IMR-90 (cell line): ENCODE results near the gene ISM2. TPM values are rescaled to one million over a fixed set of nuclear protein-coding genes. Genes with fewer than 3 reads are reported as not detected.
A peak's percentile ranks its signal among the peaks of the same experiment; 100 is the strongest.

Experiments used
- ATAC-seq: fragments of 200-7000 bp; cut with Tn5 transposase; 2 replicates; pipeline ENCODE4 v1.9.1; 2020; ENCODE audit warnings: low read depth, mild to moderate bottlenecking, moderate library complexity
- BruUV-seq: library from RNA; stranded (reverse); fragments of 400-500 nt; replicated peaks from 2 replicates; lab custom pipeline; 2021; lab: Mats Ljungman, UMichigan
- CTCF ChIA-PET: fragments of 300-600 bp; formaldehyde crosslinking; extraction: SDS; loops from one replicate; lab custom pipeline; 2021; ENCODE audit warnings: antibody characterized with exemption; lab: Yijun Ruan, JAX
- POLR2A ChIA-PET: fragments of 300-600 bp; sonication (Branson Sonifier 250); formaldehyde crosslinking; loops from one replicate; lab custom pipeline; 2022; ENCODE audit warnings: antibody characterized with exemption; ENCODE audit not compliant: unreplicated experiment; lab: Charles Lee
- DNase-seq: peaks from one replicate; pipeline ENCODE4 v3.0.0; 2013
- H2AFZ ChIP-seq: replicated peaks from 2 replicates; pipeline ENCODE3; 2013; ENCODE audit warnings: low read length, mild to moderate bottlenecking; ENCODE audit not compliant: poor library complexity
- H2AK5ac ChIP-seq: 2 replicates; pipeline ENCODE4 v1.6.1; 2013; ENCODE audit warnings: low read depth, low read length, inconsistent platforms
- H2AK9ac ChIP-seq: replicated peaks from 2 replicates; pipeline ENCODE3; 2013; ENCODE audit warnings: mild to moderate bottlenecking, low read depth, low read length, moderate library complexity; ENCODE audit not compliant: poor library complexity
- H2BK120ac ChIP-seq: 2 replicates; pipeline ENCODE4 v1.6.1; 2013; ENCODE audit warnings: low read depth, low read length, inconsistent platforms
- H2BK15ac ChIP-seq: 3 replicates; pipeline ENCODE4 v1.6.1; 2013; ENCODE audit warnings: low read depth, low read length, inconsistent platforms
- H2BK20ac ChIP-seq: 2 replicates; pipeline ENCODE4 v1.6.1; 2013; ENCODE audit warnings: low read depth, mild to moderate bottlenecking, inconsistent platforms, low read length, moderate library complexity
- H2BK5ac ChIP-seq: 2 replicates; pipeline ENCODE4 v1.6.1; 2013; ENCODE audit warnings: mild to moderate bottlenecking, low read depth, low read length, inconsistent platforms; ENCODE audit not compliant: poor library complexity, severe bottlenecking
- H3K14ac ChIP-seq: replicated peaks from 2 replicates; pipeline ENCODE4 v1.6.1; 2013; ENCODE audit warnings: low read depth, low read length, inconsistent platforms
- H3K18ac ChIP-seq: 2 replicates; pipeline ENCODE4 v1.6.1; 2013; ENCODE audit warnings: low read depth, low read length, control low read depth
- H3K23ac ChIP-seq: 2 replicates; pipeline ENCODE4 v1.6.1; 2013; ENCODE audit warnings: low read depth, low read length, inconsistent platforms
- H3K27ac ChIP-seq: 2 replicates; pipeline ENCODE4 v1.5.1; 2013; ENCODE audit warnings: mild to moderate bottlenecking, control low read depth, low read length; ENCODE audit not compliant: insufficient read depth
- H3K27me3 ChIP-seq: 2 replicates; pipeline ENCODE4 v1.6.1; 2013; ENCODE audit warnings: low read length; ENCODE audit not compliant: control insufficient read depth, insufficient read depth
- H3K36me3 ChIP-seq: 2 replicates; pipeline ENCODE4 v1.6.1; 2013; ENCODE audit warnings: low read length, mixed read lengths; ENCODE audit not compliant: control insufficient read depth, insufficient read depth
- H3K4ac ChIP-seq: 2 replicates; pipeline ENCODE4 v1.6.1; 2013; ENCODE audit warnings: low read depth, low read length, inconsistent platforms
- H3K4me1 ChIP-seq: 2 replicates; pipeline ENCODE4 v1.6.1; 2013; ENCODE audit warnings: low read length, mixed read lengths; ENCODE audit not compliant: control insufficient read depth, insufficient read depth
- H3K4me2 ChIP-seq: 2 replicates; pipeline ENCODE4 v1.6.1; 2013; ENCODE audit warnings: low read depth, mild to moderate bottlenecking, control low read depth, low read length, moderate library complexity
- H3K4me3 ChIP-seq: 2 replicates; pipeline ENCODE4 v1.5.1; 2013; ENCODE audit warnings: low read depth, mild to moderate bottlenecking, control low read depth, low read length, moderate library complexity; ENCODE audit not compliant: insufficient read depth
- H3K56ac ChIP-seq: 2 replicates; pipeline ENCODE4 v1.6.1; 2013; ENCODE audit warnings: low read length, inconsistent platforms; ENCODE audit not compliant: insufficient read depth; ENCODE audit errors: extremely low read depth
- H3K79me1 ChIP-seq, 2 experiments: 2 replicates each; pipeline ENCODE4 v1.6.1; 2013; ENCODE audit warnings: low read length in 2 of 2, inconsistent platforms in 1 of 2, low read depth in 1 of 2
- H3K9ac ChIP-seq: 2 replicates; pipeline ENCODE4 v1.6.1; 2013; ENCODE audit warnings: low read depth, low read length, control low read depth
- H3K9me1 ChIP-seq: 2 replicates; pipeline ENCODE4 v1.6.1; 2013; ENCODE audit warnings: low read length, inconsistent platforms; ENCODE audit not compliant: insufficient read depth
- H3K9me3 ChIP-seq: 2 replicates; pipeline ENCODE4 v1.6.1; 2013; ENCODE audit warnings: low read length; ENCODE audit not compliant: control insufficient read depth, insufficient read depth
- H4K20me1 ChIP-seq: 2 replicates; pipeline ENCODE4 v1.6.1; 2013; ENCODE audit warnings: low read length, inconsistent platforms; ENCODE audit not compliant: insufficient read depth
- H4K5ac ChIP-seq: 2 replicates; pipeline ENCODE4 v1.6.1; 2013; ENCODE audit warnings: mild to moderate bottlenecking, low read depth, low read length, control low read depth
- H4K8ac ChIP-seq, 2 experiments: 2 replicates each; pipeline ENCODE4 v1.6.1; 2013; ENCODE audit warnings: low read depth in 2 of 2, low read length in 2 of 2, control low read depth in 1 of 2, inconsistent platforms in 1 of 2
- H4K91ac ChIP-seq: 2 replicates; pipeline ENCODE4 v1.6.1; 2013; ENCODE audit warnings: low read depth, low read length, inconsistent platforms; ENCODE audit not compliant: insufficient read depth
- CEBPB ChIP-seq: IDR thresholded peaks from 2 replicates; pipeline ENCODE4 v1.6.1; 2012; ENCODE audit warnings: low read depth, low read length, improper control_type of control experiment
- FOS ChIP-seq: fragments of 150-350 bp; IDR thresholded peaks from 2 replicates; pipeline ENCODE4 v1.6.1; 2016; ENCODE audit warnings: low read depth, low read length
- MAFK ChIP-seq: IDR thresholded peaks from 2 replicates; pipeline ENCODE4 v1.6.1; 2012; ENCODE audit warnings: low read depth, low read length, improper control_type of control experiment
- MAZ ChIP-seq: IDR thresholded peaks from 2 replicates; pipeline ENCODE4 v1.6.1; 2012; ENCODE audit warnings: low read depth, mild to moderate bottlenecking, low read length, improper control_type of control experiment, moderate library complexity, borderline replicate concordance
- NFE2L2 ChIP-seq: fragments of 150-350 bp; IDR thresholded peaks from 2 replicates; pipeline ENCODE4 v1.6.1; 2016; ENCODE audit warnings: low read depth, mild to moderate bottlenecking, low read length
- WGBS, 2 experiments: methylation state at CpG; one replicate each; pipeline versions ENCODE4 v1.1.5 to v1.1.7; 2013; ENCODE audit warnings: missing lambda C conversion rate in 2 of 2; ENCODE audit not compliant: insufficient read length in 1 of 2; ENCODE audit errors: extremely low coverage in 2 of 2; 5-methylcytosine and 5-hydroxymethylcytosine counted together
- dilution Hi-C: fragments of 300-500 bp; cut with HindIII; formaldehyde crosslinking; loops from one replicate; pipeline ENCODE4 v1.14.3; 2018; ENCODE audit warnings: low sequenced_read_pairs; ENCODE audit not compliant: unreplicated experiment
- in situ Hi-C: fragments of 300-500 bp; cut with MboI; formaldehyde crosslinking; loops from 3 replicates; pipeline ENCODE4 v1.14.3; 2019; ENCODE audit warnings: low sequenced_read_pairs, inconsistent platforms, mixed read lengths
- intact Hi-C: fragments of 100-400 bp; cut with micrococcal nuclease; formaldehyde crosslinking; loops from 2 replicates; pipeline ENCODE4 v1.10.0; 2022
- polyA plus RNA-seq, 3 experiments: library from polyadenylated mRNA; depleted of rRNA; stranded (reverse); fragments of >200 nt; gene quantifications; 2 replicates each; pipeline ENCODE4 v1.2.3, GENCODE V29; 2012; ENCODE audit warnings: low replicate concordance in 1 of 3
- total RNA-seq: library from RNA; depleted of rRNA; stranded (reverse); fragments of >200 nt; gene quantifications from 2 replicates; pipeline ENCODE4 v1.2.3, GENCODE V29; 2012

The ISM2 gene
- total and polyA plus RNA-seq, 2 of the 4 experiments (the other 2 are of a cell fraction): under 0.01 to 0.12 TPM

- no peak overlapping the region for H2BK15ac ChIP-seq
- no peak overlapping the region for H2BK120ac ChIP-seq
- H3K14ac ChIP-seq: no peak overlapping the region
- H2AK5ac ChIP-seq: no peak overlapping the region
- CTCF ChIA-PET: no interaction called here
- BruUV-seq: no TSS peak
- no peak overlapping the region for H3K4ac ChIP-seq
- 100% methylated on average over 2 of the region's 3 CpGs; no CpG with 5 or more reads in 1 of the 2 experiments for WGBS, 2 experiments
- H4K5ac ChIP-seq: no peak overlapping the region
- POLR2A ChIA-PET: no interaction called here
- in situ Hi-C loops (no loop called here), dilution Hi-C loops (no loop called here), intact Hi-C loops (no loop called here)
- no peak overlapping the region for H3K4me3 ChIP-seq
- no peak overlapping the region for H3K23ac ChIP-seq
- no peak overlapping the region for H3K4me2 ChIP-seq
- no peak overlapping the region for H2BK20ac ChIP-seq
- H3K18ac ChIP-seq: no peak overlapping the region
- DNase-seq: no peak
- H2AFZ ChIP-seq: peak overlapping the region; percentile 13
- no peak overlapping the region for H3K56ac ChIP-seq
- H4K8ac ChIP-seq: no peak overlapping the region
- H3K9me1 ChIP-seq: peaks cover 3% of the 10 kb centered on the region; the same call in 1 of the 2 replicates
- H3K27ac ChIP-seq: no peak overlapping the region
- H2BK5ac ChIP-seq: no peak overlapping the region
- H4K20me1 ChIP-seq: no peaks in the 10 kb centered on the region
- peak overlapping the region; percentile 58 for H2AK9ac ChIP-seq
- H3K36me3 ChIP-seq: no peaks in the 10 kb centered on the region
- H4K91ac ChIP-seq: no peak overlapping the region
- TF ChIP-seq MAFK (no peak), MAZ (no peak), NFE2L2 (no peak), CEBPB (no peak), FOS (no peak)
- no peak overlapping the region for H3K9ac ChIP-seq
- peaks cover 2% of the 10 kb centered on the region; the same call in 1 of the 2 replicates for H3K27me3 ChIP-seq
- H3K79me1 ChIP-seq: no peaks in the 10 kb centered on the region
- no peak for ATAC-seq
- H3K9me3 ChIP-seq: no peaks in the 10 kb centered on the region
- H3K4me1 ChIP-seq: no peaks in the 10 kb centered on the region
These were observed 13.4 kb downstream of the ISM2 start for GRCh38 chr14:77485256-77485655.
